CD4-positive, alpha-beta T cell treated with Interleukin-10 for 1 hour (primary cell): ENCODE measurements around the gene TTLL4.
A peak's percentile ranks its signal among the peaks of the same experiment; 100 is the strongest.

Source experiments
- DNase-seq: peaks from one replicate; pipeline ENCODE4 v3.0.0-alpha.2; 2020

Gene TTLL4

DNA sequence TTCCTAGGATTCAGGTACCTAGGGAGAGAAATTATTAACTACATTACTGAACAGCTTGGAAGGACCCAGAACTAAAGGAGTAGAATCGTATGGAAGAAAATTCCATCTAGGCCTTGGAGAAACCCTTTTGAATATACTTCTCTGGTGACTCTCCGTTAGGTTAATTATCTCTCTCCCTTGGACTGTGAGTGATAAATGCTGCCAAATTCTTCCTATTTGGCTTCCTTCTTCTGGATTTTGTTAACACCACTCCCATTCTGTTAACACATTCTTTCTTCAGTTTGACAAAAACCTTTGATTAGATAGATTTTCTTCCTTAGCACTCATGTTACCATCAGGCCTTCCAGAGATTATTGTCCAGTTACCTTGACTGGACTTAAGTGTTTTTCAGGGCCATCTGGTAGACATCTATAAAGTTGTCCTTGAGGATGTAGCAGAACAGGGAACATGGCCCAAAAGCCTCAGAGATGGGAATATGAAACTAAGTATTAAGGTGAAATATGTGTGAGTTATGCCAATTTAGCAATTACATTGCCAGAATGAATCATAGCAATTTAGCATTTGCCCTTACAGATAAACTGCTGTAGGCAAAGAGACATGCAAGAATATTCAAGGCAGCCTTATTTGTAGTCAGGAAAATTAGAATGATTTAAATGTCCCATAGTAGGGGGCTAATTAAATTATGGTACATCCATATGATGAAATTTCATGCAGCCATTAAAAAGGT lies 78.1 kb downstream of the TTLL4 start:
- DNase-seq: no peak

DNA sequence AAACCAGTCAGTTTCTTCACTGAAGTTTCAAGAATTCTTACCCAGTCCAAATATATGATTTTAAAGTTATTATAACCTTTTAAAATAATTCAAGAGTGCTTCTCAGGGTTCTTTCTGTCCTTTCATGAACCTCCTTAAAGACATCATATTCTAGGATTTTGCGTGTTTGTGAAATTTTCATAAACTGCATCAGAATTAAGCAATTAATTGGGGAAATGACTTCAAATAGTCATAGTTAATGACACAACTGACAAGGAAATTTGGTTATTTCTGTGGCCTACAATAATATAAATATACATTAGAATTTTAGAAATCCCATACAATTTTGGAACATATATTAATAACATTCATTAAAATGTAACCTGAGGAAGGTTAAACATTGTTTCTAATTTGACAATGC lies 81.8 kb downstream of the TTLL4 start:
- no peak for DNase-seq

GRCh38 chr2:218796691-218797090 lies 86.1 kb downstream of the TTLL4 start:
- no peak for DNase-seq

GRCh38 chr2:218798767-218799504 lies 88.3 kb downstream of the TTLL4 start:
- no peak for DNase-seq

DNA sequence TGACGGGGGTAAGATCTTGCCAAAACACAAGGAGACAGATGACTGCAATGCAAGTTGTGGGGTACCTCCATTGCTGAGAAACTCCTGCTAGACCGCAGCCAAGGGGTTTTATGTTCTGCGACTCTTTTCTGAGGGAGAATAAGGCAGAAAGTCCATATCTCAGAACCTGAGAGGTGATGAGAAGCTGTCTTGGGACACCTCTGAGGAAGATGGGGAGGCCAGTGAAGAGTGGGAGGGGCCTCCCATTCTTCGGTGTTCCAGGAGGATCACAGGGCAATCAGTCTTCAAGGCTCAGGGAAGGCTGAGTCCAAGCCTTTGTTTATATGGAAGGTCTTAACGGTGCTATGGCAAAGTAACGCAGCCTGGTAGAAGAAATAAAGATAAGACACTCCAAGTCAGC lies 89.4 kb downstream of the TTLL4 start:
- DNase-seq: no peak

GRCh38 chr2:218802386-218802994 lies 91.9 kb downstream of the TTLL4 start:
- DNase-seq: peak; percentile 15

DNA sequence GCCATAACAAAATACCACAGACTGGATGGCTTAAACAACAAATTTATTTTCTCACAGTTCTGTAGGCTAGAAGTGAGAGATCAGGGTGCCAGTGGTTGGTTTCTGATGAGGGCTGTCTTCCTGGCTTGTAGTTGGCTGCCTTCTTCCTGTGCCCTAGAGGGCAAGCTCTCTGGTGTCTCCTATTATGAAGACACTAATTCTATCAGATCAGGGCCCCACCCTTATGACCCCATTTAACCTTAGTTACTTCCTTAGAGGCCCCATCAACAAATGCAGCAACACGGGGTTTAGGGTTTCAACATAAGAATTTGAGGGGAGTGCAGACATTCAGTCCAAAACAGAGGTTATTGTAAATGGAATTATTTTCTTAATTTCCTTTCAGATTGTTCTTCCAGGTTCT lies 94.2 kb downstream of the TTLL4 start:
- DNase-seq: no peak
